Prostate gland (tissue), 2 donors: Measurements from ENCODE around the gene COG5.

Experiments used
- CTCF ChIP-seq, 4 experiments: fragments of 200-600 bp in 2 of 4; fragments of 450-650 bp in 2 of 4; sonication (generic) in 2 of 4; IDR thresholded peaks; 1 replicate in 3 of 4; 2 replicates in 1 of 4; pipeline ENCODE4 v1.5.1; 2016 to 2019; ENCODE audit warnings: antibody characterized with exemption in 4 of 4, mild to moderate bottlenecking in 2 of 4, moderate library complexity in 2 of 4
- POLR2A ChIP-seq: fragments of 450-650 bp; IDR thresholded peaks from one replicate; pipeline ENCODE4 v1.6.1; 2016; ENCODE audit warnings: antibody characterized with exemption, mild to moderate bottlenecking
- POLR2AphosphoS5 ChIP-seq: sonication (generic); formaldehyde crosslinking; IDR thresholded peaks from one replicate; pipeline ENCODE4 v1.6.1; 2017; ENCODE audit warnings: antibody characterized with exemption

GRCh38 chr7:107315716-107316220 lies 248.0 kb downstream of the COG5 start:
- TF ChIP-seq CTCF (IDR thresholded peaks at IDR 0.05) (no peak), POLR2A (no peak), POLR2AphosphoS5 (no peak)
